ENCODE results near the gene NEUROG2.
"Not testable (repeated sequence)": the region's sequence is repeated elsewhere in the genome, so short reads cannot be mapped to it uniquely, and the experiment has no call there.

Gene NEUROG2

GRCh38 chr4:112490808-112491207 is 25.2 kb downstream of the NEUROG2 start:
- DNase-seq (ENCODE audit: low read depth) = not testable (repeated sequence)

GRCh38 chr4:112485930-112486329 is 30.1 kb downstream of the NEUROG2 start:
- DNase-seq (ENCODE audit: low read depth) = no peak

GRCh38 chr4:112473985-112474384 is 42.0 kb downstream of the NEUROG2 start:
- DNase-seq (ENCODE audit: low read depth) = no peak

GRCh38 chr4:112472318-112472717 is 43.7 kb downstream of the NEUROG2 start:
- no peak for DNase-seq (ENCODE audit: low read depth)

Data from stimulated activated CD8-positive, alpha-beta memory T cell treated with anti-CD3 and anti-CD28 coated beads, Interleukin-15, amount 100 ng/mL, for 1 hour (primary cell).